Measurements from ENCODE around the gene THPO.
A peak's percentile ranks its signal among the peaks of the same experiment; 100 is the strongest.

THPO gene

DNA sequence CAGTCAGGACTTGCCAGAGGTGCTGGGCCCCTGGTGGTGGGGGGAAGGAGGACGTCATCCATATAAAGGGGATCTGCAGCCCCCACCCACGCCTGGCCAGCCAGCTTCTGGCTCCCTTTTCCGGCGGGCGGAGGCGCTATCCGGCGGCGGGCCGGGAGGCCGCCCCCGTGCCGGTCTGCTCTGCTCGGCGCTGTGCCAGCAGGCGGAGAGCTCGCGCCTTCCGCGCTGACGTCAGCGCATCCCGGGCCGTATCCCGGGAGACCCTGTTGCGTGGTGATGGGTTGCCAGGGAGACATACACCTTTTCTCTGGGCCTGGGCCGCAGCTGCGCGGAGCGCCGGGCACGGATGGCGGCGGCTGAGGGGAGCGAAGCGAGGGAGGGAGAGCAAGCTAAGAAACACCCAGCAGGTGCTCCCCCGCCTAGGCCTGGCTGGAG is 39.5 kb downstream of the THPO start:
- Histone ChIP-seq H3K4me1 (ENCODE audit: control insufficient read depth, low read length) (peaks cover 22% of the 10 kb centered on the region), H3K4me3 (ENCODE audit: low read length) (peak overlapping the region; percentile 11; the same call in 1 of the 2 replicates), H3K9me3 (ENCODE audit: control insufficient read depth, insufficient read depth, low read length) (no peaks in the 10 kb centered on the region), H3K27ac (ENCODE audit: low read depth, low read length) (no peak overlapping the region), H3K27me3 (ENCODE audit: control insufficient read depth, low read length) (peaks cover 3% of the 10 kb centered on the region; the same call in 1 of the 2 replicates), H3K79me2 (ENCODE audit: control insufficient read depth, low read length) (no peaks in the 10 kb centered on the region), H3F3A (ENCODE audit: control insufficient read depth, insufficient read depth) (peaks cover 24% of the 10 kb centered on the region), H3K4me2 (ENCODE audit: low read length) (peak overlapping the region; percentile 33), H3K36me3 (ENCODE audit: control insufficient read depth, low read length) (peaks cover 21% of the 10 kb centered on the region), H3K9me2 (replicated peaks; ENCODE audit: control insufficient read depth, low read length) (no peaks in the 10 kb centered on the region), H4K20me1 (ENCODE audit: control insufficient read depth, insufficient read depth, low read depth, low read length) (peaks cover 11% of the 10 kb centered on the region)
- no peak for TF ChIP-seq EZH2phosphoT487 (IDR thresholded peaks at IDR 0.05; ENCODE audit: borderline replicate concordance, low read length)
- TF ChIP-seq, protein P1, sequence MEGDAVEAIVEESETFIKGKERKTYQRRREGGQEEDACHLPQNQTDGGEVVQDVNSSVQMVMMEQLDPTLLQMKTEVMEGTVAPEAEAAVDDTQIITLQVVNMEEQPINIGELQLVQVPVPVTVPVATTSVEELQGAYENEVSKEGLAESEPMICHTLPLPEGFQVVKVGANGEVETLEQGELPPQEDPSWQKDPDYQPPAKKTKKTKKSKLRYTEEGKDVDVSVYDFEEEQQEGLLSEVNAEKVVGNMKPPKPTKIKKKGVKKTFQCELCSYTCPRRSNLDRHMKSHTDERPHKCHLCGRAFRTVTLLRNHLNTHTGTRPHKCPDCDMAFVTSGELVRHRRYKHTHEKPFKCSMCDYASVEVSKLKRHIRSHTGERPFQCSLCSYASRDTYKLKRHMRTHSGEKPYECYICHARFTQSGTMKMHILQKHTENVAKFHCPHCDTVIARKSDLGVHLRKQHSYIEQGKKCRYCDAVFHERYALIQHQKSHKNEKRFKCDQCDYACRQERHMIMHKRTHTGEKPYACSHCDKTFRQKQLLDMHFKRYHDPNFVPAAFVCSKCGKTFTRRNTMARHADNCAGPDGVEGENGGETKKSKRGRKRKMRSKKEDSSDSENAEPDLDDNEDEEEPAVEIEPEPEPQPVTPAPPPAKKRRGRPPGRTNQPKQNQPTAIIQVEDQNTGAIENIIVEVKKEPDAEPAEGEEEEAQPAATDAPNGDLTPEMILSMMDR (IDR thresholded peaks at IDR 0.05; ENCODE audit: low read depth, low read length, poor library complexity, severe bottlenecking), result no peak

DNA sequence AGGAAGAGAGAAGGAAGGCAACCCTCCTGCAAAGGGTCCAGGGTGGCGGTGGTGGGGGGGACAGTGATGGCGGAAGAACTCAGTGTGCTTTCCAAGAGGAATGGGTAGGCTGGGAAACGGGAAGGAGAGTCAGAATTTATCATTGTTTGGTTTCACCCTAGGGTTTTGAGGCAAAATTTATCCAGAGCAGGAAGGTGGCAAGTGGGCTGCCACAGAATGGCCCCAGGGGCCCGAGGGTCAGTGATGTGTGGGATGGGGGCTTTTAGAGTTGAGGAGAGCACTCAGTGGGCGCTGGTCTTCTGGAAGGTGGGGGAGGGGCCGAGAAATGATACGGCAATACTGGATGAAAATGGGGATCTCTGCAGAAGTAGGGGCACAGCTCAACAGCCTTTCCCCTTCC is 40.0 kb downstream of the THPO start:
- Histone ChIP-seq H3K9me2 (replicated peaks; ENCODE audit: control insufficient read depth, low read length) (no peaks in the 10 kb centered on the region), H3K9me3 (ENCODE audit: control insufficient read depth, insufficient read depth, low read length) (no peaks in the 10 kb centered on the region), H3K27me3 (ENCODE audit: control insufficient read depth, low read length) (peaks cover 3% of the 10 kb centered on the region; the same call in 1 of the 2 replicates), H3K4me1 (ENCODE audit: control insufficient read depth, low read length) (peaks cover 22% of the 10 kb centered on the region), H3K79me2 (ENCODE audit: control insufficient read depth, low read length) (no peaks in the 10 kb centered on the region), H3K27ac (ENCODE audit: low read depth, low read length) (no peak overlapping the region), H3K4me3 (ENCODE audit: low read length) (no peak overlapping the region), H4K20me1 (ENCODE audit: control insufficient read depth, insufficient read depth, low read depth, low read length) (peaks cover 11% of the 10 kb centered on the region), H3K36me3 (ENCODE audit: control insufficient read depth, low read length) (peaks cover 27% of the 10 kb centered on the region), H3F3A (ENCODE audit: control insufficient read depth, insufficient read depth) (peaks cover 30% of the 10 kb centered on the region), H3K4me2 (ENCODE audit: low read length) (peak overlapping the region; percentile 33; the same call in 1 of the 2 replicates)
- TF ChIP-seq, protein P1 (IDR thresholded peaks at IDR 0.05; ENCODE audit: low read depth, low read length, poor library complexity, severe bottlenecking), result no peak
- no peak for TF ChIP-seq EZH2phosphoT487 (IDR thresholded peaks at IDR 0.05; ENCODE audit: borderline replicate concordance, low read length)

DNA sequence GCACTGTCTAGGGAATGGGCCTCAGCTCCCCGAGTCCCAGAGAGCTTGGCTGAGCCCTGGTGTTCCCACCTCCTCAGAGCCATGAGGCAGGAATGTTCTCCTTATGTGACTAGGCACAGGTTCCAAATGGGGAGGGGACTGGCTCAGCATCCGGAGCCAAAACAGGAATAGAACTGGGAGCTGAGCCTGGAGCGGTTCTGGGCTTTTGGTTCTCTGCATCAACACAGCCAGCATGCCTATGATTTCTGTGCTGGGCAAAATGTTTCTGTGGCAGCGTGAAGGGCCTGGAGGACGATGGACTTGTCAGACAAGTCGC is 40.6 kb downstream of the THPO start, which contains the start of gene FAM131A:
FAM131A (plus strand) TSS at position 202 of the 316 bp plus-strand sequence; CDS start at position 233, 31 bp downstream.
- Histone ChIP-seq H3K27me3 (ENCODE audit: control insufficient read depth, low read length) (peaks cover 3% of the 10 kb centered on the region; the same call in 1 of the 2 replicates), H4K20me1 (ENCODE audit: control insufficient read depth, insufficient read depth, low read depth, low read length) (peaks cover 13% of the 10 kb centered on the region), H3K9me2 (replicated peaks; ENCODE audit: control insufficient read depth, low read length) (no peaks in the 10 kb centered on the region), H3K4me2 (ENCODE audit: low read length) (peak within 1 kb of the TSS; percentile 79), H3K79me2 (ENCODE audit: control insufficient read depth, low read length) (no peaks in the 10 kb centered on the region), H3K9me3 (ENCODE audit: control insufficient read depth, insufficient read depth, low read length) (no peaks in the 10 kb centered on the region), H3K4me3 (ENCODE audit: low read length) (peak within 1 kb of the TSS; percentile 72), H3K4me1 (ENCODE audit: control insufficient read depth, low read length) (peaks cover 22% of the 10 kb centered on the region), H3K36me3 (ENCODE audit: control insufficient read depth, low read length) (peaks cover 33% of the 10 kb centered on the region), H3K27ac (ENCODE audit: low read depth, low read length) (no peak within 1 kb of the TSS), H3F3A (ENCODE audit: control insufficient read depth, insufficient read depth) (peaks cover 36% of the 10 kb centered on the region)
- TF ChIP-seq EZH2phosphoT487 (IDR thresholded peaks at IDR 0.05; ENCODE audit: borderline replicate concordance, low read length), result no peak

DNA sequence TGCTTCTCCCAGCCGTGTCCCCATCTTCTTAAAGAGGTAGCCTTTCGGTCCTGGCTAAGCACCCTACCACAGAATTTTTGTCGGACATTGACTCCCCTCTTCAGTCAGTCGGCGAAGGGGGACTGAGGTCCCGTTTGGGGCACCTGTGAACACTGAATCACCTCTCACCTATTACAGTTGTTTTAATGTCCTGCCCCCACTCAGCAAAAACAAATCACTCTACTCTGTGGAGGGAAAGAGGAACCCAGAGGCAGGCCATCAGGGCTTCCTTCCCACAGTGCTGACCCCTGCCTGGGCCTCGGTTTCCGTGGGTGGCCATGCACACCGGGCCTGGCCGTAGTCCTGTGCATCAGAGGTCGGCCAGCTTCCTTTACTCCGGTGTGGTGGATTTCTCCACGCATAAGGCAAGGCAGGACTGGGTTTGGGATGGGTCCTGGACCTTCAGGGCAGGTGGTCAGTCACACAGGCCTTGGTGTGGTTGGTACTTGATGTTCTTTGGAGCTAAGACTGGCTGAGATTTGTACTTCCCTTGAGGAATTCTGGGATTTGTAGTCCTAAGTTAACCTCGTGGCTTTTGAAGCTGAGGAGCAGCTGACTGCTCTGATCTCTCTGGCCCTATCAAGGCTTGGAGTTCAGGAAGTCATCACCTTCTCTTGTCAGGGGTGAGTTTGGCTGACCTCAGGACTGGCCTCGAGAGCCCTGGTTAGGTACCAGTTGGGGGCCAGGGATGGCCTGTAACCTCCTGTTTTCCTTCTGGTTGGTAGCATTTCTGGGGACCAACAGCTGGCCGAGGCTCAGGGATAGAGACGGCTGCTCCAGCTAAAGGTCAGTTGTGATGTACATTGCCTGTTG is 41.2 kb downstream of the THPO start:
- Histone ChIP-seq H3K9me2 (replicated peaks; ENCODE audit: control insufficient read depth, low read length) (no peaks in the 10 kb centered on the region), H3K36me3 (ENCODE audit: control insufficient read depth, low read length) (peaks cover 39% of the 10 kb centered on the region), H3K4me1 (ENCODE audit: control insufficient read depth, low read length) (peaks cover 22% of the 10 kb centered on the region), H3K9me3 (ENCODE audit: control insufficient read depth, insufficient read depth, low read length) (no peaks in the 10 kb centered on the region), H3K4me3 (ENCODE audit: low read length) (peak overlapping the region; percentile 72), H4K20me1 (ENCODE audit: control insufficient read depth, insufficient read depth, low read depth, low read length) (peaks cover 14% of the 10 kb centered on the region), H3K4me2 (ENCODE audit: low read length) (peak overlapping the region; percentile 79), H3K27me3 (ENCODE audit: control insufficient read depth, low read length) (peaks cover 3% of the 10 kb centered on the region; the same call in 1 of the 2 replicates), H3F3A (ENCODE audit: control insufficient read depth, insufficient read depth) (peaks cover 42% of the 10 kb centered on the region), H3K79me2 (ENCODE audit: control insufficient read depth, low read length) (no peaks in the 10 kb centered on the region), H3K27ac (ENCODE audit: low read depth, low read length) (no peak overlapping the region)
- TF ChIP-seq EZH2phosphoT487 (IDR thresholded peaks at IDR 0.05; ENCODE audit: borderline replicate concordance, low read length), result no peak
- TF ChIP-seq, protein P1 (IDR thresholded peaks at IDR 0.05; ENCODE audit: low read depth, low read length, poor library complexity, severe bottlenecking), result no peak

All from DOHH2 (cell line).